HG03432 (cell line): Measurements from ENCODE around the gene RIPOR3.
"Not testable (repeated sequence)": the region's sequence is repeated elsewhere in the genome, so short reads cannot be mapped to it uniquely, and the experiment has no call there.

Experiments used
- ATAC-seq: cut with Tn5 transposase; IDR thresholded peaks from one replicate; pipeline ENCODE4 v1.9.1; 2021; ENCODE audit warnings: mild to moderate bottlenecking, moderate library complexity; ENCODE audit not compliant: unreplicated experiment

RIPOR3 gene

DNA sequence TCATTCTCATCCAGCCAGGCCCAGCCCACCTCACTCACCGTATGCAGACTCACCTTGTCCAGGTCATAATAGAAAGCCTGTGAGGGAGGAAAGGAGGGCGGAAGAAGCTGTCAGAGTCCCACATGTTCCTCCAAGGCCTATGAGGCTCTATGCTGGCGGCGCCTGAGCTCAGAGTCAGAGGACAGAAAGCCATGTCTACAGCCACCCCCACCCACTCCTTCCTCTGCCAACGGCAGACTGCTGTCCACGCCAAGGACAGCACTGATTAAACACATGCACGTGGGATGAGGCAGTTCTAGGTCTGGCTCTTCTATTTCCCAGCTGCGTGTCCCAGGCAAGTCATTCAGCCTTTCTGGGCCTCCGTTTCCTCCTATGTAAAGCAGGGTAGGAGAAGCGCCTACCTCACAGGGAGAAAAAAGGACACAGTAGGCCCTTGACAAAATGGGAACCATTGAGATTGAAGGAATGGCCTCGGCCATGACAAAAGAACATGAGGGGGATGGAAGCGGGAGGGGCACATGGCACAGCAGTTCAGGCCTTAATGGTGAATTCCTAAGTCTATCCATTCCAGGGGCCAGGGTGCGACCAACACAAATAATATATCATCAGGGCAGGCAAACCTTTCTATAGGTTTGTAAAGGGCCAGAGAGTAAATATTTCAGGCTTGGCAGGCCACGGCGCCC, 80.1 kb downstream of the RIPOR3 start:
- ATAC-seq: no peak

- no peak for ATAC-seq
Measured at GRCh38 chr20:50610212-50610718, 81.1 kb downstream of the RIPOR3 start.

DNA sequence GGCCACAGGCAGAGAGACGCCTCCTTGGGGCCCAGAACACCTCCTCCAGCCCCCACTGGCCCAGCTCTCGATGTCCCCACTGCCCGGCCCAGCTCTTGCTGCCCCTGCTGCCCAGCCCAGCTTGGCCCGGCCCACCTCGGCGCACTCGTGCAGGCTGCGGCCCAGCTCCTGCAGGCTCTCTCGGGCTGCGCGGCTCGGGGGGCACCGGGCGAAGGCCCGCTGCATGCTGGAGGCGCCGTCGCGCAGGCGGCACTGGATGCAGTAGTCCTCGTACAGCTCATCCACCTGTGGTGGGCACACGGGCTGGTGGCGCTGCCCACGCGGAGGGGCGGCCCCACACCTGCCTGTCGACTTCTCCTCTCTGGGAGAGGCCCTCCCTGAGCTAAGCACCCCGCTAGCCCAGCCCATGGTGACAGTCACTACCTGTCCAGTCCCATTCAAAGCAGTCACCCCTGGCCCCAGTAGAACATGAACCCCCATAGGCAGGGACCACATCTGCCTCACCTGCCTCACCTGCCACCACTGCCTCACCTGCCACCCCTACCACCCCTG, 81.8 kb downstream of the RIPOR3 start:
- ATAC-seq: no peak

DNA sequence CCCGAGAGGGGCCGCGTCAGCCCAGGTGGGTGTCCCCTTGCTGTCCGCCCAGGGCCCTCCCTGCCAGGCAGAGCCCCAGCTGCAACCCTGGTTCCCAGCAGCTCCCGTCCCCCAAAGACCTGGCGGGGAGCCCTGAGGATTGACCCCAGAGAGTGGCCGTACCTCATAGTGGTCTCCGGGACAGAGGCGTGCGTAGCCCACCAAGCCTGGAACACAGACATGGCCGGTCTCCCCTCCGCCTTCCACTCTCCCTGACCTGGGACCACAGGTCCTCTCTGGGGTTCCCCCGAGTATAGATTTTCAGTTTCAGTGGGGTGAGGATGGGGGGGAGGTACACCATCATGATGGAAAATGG, 82.6 kb downstream of the RIPOR3 start:
- no peak for ATAC-seq

- ATAC-seq: no peak
Measured at GRCh38 chr20:50607850-50608749, 83.2 kb downstream of the RIPOR3 start.

DNA sequence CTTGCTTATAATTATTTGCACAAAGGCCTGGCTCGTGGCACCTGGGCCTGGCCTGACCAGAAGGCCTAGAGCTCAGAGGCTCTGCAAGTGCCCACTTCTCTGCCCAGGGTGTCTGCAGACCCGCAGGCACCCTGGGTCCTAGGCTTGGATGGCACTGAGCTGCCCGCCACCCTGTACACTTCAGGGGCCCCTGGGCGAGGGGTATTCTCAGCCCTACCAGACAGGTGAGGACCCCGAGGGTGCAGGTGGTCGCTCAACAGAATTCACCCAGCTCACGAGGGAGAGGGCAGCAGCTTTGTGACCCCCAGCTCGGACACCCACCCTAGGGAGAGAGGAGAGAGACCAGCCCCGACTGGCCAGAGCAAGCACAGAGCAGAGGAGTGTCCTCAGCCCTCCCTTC, 83.9 kb downstream of the RIPOR3 start:
- no peak for ATAC-seq

DNA sequence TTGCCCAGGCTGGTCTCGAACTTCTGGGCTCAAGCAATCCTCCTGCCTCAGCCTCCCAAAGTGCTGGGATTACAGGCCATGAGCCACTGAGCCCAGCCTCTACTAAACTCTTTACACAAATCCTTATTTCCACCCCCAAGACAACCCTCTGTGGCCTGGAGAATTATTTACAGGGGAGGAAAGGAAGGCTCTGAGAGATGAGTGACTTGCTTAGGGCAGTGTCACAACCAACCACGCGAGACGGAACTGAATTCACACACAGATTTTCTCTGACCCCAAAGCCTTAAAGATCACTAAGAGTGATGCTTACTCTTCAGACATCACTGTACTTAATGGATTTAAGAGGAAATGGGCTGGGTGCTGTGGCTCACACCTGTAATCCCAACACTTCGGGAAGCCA, 86.2 kb downstream of the RIPOR3 start:
- ATAC-seq: no peak

DNA sequence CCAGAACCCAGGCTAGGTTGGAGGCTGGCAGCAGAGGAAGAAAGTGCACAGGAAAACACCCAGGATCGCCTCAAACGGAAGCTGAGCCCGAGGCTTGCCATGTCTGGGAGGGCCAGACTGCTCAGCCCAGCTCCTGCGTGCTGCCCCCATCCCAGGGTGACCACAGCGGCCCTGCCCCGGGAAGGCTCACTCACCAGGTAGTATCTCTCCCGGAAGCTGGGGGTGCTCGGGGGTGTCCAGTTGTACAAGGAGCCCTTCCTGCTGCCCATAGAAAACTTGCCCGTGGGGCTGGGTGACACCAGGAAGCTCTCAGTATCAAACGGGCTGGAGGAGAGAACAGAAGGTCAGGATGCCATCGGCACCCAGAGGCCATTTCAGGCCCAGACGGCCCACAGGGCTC, 86.9 kb downstream of the RIPOR3 start:
- ATAC-seq: no peak

DNA sequence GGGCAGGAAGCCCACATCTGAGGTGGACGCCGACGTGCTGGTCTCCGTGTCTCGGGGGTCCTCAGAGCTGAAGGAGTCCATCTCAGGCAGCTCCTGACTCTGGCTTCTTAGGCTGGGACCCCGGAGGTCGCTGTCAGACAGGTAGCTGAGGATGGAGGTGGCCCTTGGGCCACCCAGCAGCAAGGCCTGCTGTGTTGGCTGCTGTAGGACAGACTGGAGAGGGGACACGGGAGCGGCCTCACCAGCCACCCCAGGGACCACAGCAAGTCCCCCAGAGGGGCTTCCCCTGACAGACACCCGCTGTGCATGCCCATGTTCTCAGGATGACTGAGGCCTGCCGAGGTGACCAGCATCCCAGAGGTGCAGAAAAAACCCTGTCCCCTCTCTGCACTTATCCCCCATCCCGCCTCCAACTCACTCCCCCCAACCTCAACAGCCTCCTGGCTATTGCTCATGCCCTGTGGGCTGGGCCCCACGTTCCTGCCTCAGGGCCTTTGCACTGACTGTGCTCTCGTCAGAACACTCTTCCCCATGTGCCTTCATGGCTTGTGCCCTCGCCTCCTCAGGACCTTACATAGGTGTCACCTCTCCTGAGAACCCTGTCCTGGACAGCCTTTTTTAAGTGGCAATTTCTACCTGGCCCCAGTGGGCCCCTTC, 88.8 kb downstream of the RIPOR3 start:
- no peak for ATAC-seq

GRCh38 chr20:50601511-50602431, 89.6 kb downstream of the RIPOR3 start:
- ATAC-seq: no peak

- ATAC-seq: no peak
Measured at GRCh38 chr20:50600281-50600895, 91.0 kb downstream of the RIPOR3 start.

DNA sequence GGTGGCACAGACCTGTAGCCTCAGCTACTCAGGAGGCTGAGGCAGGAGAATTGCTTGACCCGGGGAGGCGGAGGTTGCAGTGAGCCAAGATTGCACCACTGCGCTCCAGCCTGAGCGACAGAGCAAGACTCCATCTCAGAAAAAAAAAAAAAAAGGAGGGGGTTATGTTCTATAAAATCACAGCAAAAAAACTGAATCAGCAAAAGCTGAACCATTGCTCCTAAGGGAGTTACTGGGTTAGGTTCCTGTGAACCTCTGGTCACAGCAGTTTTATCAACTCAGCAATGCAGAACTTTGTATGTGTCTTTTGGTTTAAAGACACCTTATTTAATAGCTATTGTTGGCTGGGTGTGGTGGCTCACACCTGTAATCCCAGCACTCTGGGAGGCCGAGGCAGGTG, 92.6 kb downstream of the RIPOR3 start:
- not testable (repeated sequence) for ATAC-seq

GRCh38 chr20:50598074-50598473, 93.3 kb downstream of the RIPOR3 start:
- ATAC-seq: no peak

DNA sequence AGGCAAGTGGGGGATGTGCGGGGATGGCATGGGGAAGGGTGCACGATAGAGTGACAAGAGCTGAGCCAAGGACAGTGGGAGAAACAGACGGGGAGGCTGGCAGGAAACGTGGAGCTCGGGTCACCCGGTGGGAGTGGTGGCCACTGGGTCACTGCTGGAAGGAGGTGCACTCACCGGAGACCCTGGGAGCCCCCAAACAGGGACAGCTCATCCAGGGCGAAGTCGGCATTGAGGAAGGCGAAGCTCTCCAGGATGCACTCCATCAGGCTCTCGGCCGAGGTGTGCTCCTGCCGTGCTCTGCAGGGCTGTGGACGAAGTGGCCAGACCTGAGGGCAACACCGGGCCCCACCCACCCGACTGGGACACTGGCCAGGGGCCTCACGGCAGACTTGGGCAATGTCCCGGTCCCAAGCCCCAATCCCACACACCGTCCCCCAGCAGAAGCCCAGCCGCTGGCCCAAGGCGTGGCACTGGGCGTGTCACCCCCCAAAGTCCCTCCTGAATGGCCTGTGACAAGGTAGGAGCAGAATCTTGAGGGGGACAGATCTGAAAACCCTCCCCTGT, 93.9 kb downstream of the RIPOR3 start:
- ATAC-seq: no peak

DNA sequence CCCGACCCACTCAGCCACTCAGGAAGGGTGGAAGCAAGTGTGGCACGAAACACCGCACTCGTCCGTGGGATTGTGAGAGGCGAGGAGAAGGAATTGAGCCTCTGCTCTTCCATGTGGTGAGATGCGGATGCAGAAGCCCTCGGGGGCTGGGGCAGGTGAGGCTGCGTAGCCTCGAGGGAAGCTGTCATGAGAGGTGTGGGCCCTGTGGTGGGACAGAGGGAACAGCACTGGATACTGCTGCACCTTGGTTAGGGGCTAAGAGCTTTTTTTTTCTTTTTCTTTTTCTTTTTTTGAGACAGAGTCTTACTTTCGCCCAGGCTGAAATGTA, 94.7 kb downstream of the RIPOR3 start:
- ATAC-seq: no peak

- ATAC-seq: no peak
Measured at GRCh38 chr20:50595988-50596693, 95.2 kb downstream of the RIPOR3 start.

- ATAC-seq: no peak
Measured at GRCh38 chr20:50595433-50595895, 95.9 kb downstream of the RIPOR3 start.

DNA sequence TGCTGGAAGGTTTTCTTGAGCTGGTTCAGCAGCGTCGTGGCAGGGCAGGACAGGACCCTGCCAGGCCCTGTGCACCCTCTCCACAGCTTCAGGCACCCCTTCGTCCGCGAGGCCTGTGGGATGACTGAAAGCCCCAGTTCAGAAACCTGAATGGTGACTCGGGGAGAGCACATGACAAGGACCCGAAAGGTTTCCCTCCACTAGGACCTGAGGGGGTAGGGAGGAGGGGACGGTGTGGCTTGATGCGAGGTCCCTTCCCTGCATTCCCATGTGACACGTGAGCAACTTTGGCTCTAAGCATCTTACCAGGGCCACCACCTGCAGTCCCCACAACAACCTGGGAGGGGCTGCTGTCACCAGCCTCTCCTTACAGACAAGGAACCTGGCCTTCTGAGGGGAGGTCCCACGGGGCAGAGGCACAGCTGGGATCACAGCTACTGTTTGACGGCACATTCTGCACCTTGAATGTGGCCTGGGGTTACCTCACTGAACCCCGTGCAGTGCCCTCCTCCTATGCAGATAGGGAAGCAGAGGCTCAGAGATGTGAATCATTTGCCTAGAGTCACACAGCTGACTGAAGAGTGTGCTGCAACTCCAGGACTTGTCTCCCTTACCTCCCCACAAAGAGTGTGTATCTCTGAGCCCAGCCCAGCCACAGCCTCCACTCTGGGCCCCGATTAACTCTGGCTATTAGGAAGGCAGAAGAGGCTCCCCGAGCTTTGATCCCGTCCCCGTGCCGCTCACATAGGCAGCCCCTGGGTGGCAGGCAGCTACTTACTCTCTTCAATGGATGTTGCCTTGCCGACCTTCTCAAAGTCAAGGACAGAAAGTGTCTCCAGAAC, 96.5 kb downstream of the RIPOR3 start:
- ATAC-seq: no peak
